PFSK-1 (cell line): ENCODE data around the gene NCK2.

Experiments used
- FOXP2 ChIP-seq: optimal IDR thresholded peaks from 2 replicates; pipeline ENCODE3; 2011; ENCODE audit warnings: borderline replicate concordance, control low read depth, inconsistent platforms; ENCODE audit not compliant: insufficient read depth; ENCODE audit errors: extremely low read length, extremely low read depth
- POLR2AphosphoS5 ChIP-seq: IDR thresholded peaks from 2 replicates; pipeline ENCODE4 v1.6.1; 2012; ENCODE audit warnings: low read depth, mild to moderate bottlenecking, control low read depth, low read length, moderate library complexity
- REST ChIP-seq, 2 experiments: IDR thresholded peaks; 2 replicates each; pipeline versions ENCODE4 v1.6.1 to v1.8.0; 2011 to 2012; ENCODE audit warnings: low read depth in 2 of 2, low read length in 2 of 2, control low read depth in 1 of 2, inconsistent platforms in 1 of 2, mild to moderate bottlenecking in 1 of 2, moderate library complexity in 1 of 2; ENCODE audit not compliant: insufficient read depth in 1 of 2
- SIN3A ChIP-seq: IDR thresholded peaks from 2 replicates; pipeline ENCODE4 v1.6.1; 2012; ENCODE audit warnings: mild to moderate bottlenecking, low read length, moderate library complexity, borderline replicate concordance; ENCODE audit not compliant: insufficient read depth
- TAF1 ChIP-seq: IDR thresholded peaks from 2 replicates; pipeline ENCODE4 v1.6.1; 2012; ENCODE audit warnings: low read length, control low read depth, borderline replicate concordance; ENCODE audit not compliant: insufficient read depth

GRCh38 chr2:105848367-105848766 lies 103.7 kb downstream of the NCK2 start:
- no peak for TF ChIP-seq POLR2AphosphoS5
- TF ChIP-seq SIN3A, result no peak
- no peak for TF ChIP-seq REST (IDR thresholded peaks at IDR 0.05; ENCODE audit: insufficient read depth in 1 of 2, low read depth in 2 of 2, low read length in 2 of 2)
- no peak for TF ChIP-seq TAF1
- no peak for TF ChIP-seq FOXP2
